ENCODE data around the gene DXO.
"Not testable (repeated sequence)": the region's sequence is repeated elsewhere in the genome, so short reads cannot be mapped to it uniquely, and the experiment has no call there.

DNA sequence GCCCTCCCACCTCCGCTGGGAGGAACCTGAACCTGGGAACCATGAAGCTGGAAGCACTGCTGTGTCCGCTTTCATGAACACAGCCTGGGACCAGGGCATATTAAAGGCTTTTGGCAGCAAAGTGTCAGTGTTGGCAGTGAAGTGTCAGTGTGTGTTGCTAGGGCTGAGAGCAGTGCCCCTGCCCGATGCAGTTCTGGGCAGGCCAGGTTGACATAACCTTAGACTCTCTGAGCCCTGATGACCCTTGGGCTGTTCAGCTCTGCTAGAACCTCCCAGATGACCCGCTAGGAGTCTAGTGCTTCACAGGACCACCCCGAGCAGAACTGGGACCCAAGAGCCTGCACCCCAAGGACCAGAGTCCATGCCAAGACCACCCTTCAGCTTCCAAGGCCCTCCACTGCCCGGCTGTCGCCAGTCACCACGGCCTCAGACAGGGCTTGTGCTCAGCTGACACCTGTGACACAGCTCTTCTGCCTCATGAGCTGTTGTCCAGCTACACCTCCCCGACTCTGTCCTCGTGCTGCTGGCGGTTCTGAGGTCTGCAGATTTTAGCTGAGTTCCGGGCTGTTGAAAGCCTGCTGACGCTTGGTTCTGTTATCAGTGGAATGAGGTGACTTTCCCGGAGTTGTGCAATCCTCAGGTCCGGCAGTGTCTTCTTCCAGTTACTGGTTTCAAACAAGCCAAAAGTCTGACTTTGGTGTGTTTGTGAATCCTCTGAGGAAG, 30.8 kb upstream of the DXO start:
- not testable (repeated sequence) for TF ChIP-seq POLR2A (IDR thresholded peaks at IDR 0.05; ENCODE audit: low read length); GATA1 (IDR thresholded peaks at IDR 0.05; ENCODE audit: low read depth, low read length)

Measured in erythroblast (primary cell).